SH-SY5Y (cell line): ENCODE data around the gene KCND2.

ENCODE experiments used
- GATA2 ChIP-seq: IDR thresholded peaks from 2 replicates; pipeline ENCODE4 v1.6.1; 2011; ENCODE audit warnings: mild to moderate bottlenecking, low read depth, low read length
- GATA3 ChIP-seq: IDR thresholded peaks from 2 replicates; pipeline ENCODE4 v1.6.1; 2011; ENCODE audit warnings: low read depth, mild to moderate bottlenecking, low read length, moderate library complexity

- no peak for TF ChIP-seq GATA3
- TF ChIP-seq GATA2: no peak
Measured at GRCh38 chr7:120783273-120783672, 510.3 kb downstream of the KCND2 start.
